ENCODE measurements around the gene SCMH1.

DNA sequence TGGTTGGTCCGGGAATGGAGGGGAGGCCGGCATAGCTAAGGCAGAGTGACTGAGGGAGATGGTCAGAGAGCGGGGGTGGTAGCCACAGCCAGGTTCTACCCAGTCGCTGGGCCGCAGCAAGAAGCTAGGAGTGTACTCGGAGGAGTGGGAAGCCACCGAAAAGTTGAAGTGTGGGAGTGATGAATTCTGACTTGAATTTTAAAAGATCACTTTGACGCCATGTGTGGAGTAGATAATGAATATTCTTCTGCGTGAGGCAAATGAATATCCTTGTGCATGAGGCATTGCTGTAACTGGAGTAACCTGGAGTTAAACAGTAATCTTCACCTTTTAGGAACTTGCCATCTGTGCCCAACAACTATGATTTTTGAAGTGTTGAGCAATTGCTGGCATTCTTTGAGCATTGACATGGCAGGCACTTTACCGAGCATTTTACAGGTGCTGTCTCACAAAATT lies 255.8 kb downstream of the SCMH1 start:
- TF ChIP-seq, protein P1, sequence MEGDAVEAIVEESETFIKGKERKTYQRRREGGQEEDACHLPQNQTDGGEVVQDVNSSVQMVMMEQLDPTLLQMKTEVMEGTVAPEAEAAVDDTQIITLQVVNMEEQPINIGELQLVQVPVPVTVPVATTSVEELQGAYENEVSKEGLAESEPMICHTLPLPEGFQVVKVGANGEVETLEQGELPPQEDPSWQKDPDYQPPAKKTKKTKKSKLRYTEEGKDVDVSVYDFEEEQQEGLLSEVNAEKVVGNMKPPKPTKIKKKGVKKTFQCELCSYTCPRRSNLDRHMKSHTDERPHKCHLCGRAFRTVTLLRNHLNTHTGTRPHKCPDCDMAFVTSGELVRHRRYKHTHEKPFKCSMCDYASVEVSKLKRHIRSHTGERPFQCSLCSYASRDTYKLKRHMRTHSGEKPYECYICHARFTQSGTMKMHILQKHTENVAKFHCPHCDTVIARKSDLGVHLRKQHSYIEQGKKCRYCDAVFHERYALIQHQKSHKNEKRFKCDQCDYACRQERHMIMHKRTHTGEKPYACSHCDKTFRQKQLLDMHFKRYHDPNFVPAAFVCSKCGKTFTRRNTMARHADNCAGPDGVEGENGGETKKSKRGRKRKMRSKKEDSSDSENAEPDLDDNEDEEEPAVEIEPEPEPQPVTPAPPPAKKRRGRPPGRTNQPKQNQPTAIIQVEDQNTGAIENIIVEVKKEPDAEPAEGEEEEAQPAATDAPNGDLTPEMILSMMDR (IDR thresholded peaks at IDR 0.05; ENCODE audit: insufficient read depth, low read depth, low read length): no peak
- TF ChIP-seq EZH2 (IDR thresholded peaks at IDR 0.05; ENCODE audit: insufficient read depth, low read length): no peak
